ENCODE results near the gene RNF220.

RNF220 gene

GRCh38 chr1:44447051-44447810, 42.2 kb downstream of the RNF220 start:
- no peak overlapping the region for H3K4me3 Mint-ChIP-seq
- no peaks in the 10 kb centered on the region for H3K4me1 Mint-ChIP-seq (ENCODE audit: low read depth)
- H3K36me3 Mint-ChIP-seq = no peaks in the 10 kb centered on the region
- H3K27me3 Mint-ChIP-seq = no peaks in the 10 kb centered on the region
- H3K27ac Mint-ChIP-seq = no peak overlapping the region
- no peaks in the 10 kb centered on the region for H3K9me3 Mint-ChIP-seq (ENCODE audit: low read depth)

- H3K9me3 Mint-ChIP-seq (ENCODE audit: low read depth) = peaks cover 14% of the 10 kb centered on the region
- peaks cover 3% of the 10 kb centered on the region for H3K36me3 Mint-ChIP-seq
- H3K27ac Mint-ChIP-seq = no peak overlapping the region
- no peaks in the 10 kb centered on the region for H3K4me1 Mint-ChIP-seq (ENCODE audit: low read depth)
- peaks cover 19% of the 10 kb centered on the region for H3K27me3 Mint-ChIP-seq
- H3K4me3 Mint-ChIP-seq = no peak overlapping the region
Measured at GRCh38 chr1:44453798-44454349, 48.8 kb downstream of the RNF220 start.

GRCh38 chr1:44454704-44455103, 49.6 kb downstream of the RNF220 start:
- no peak overlapping the region for H3K27ac Mint-ChIP-seq
- no peaks in the 10 kb centered on the region for H3K4me1 Mint-ChIP-seq (ENCODE audit: low read depth)
- H3K4me3 Mint-ChIP-seq = no peak overlapping the region
- H3K27me3 Mint-ChIP-seq = peaks cover 26% of the 10 kb centered on the region
- H3K36me3 Mint-ChIP-seq = peaks cover 3% of the 10 kb centered on the region
- H3K9me3 Mint-ChIP-seq (ENCODE audit: low read depth) = peaks cover 14% of the 10 kb centered on the region

- Mint-ChIP-seq H3K9me3 (ENCODE audit: low read depth) (peaks cover 4% of the 10 kb centered on the region), H3K4me3 (no peak overlapping the region), H3K27me3 (peaks cover 26% of the 10 kb centered on the region), H3K27ac (no peak overlapping the region), H3K36me3 (no peaks in the 10 kb centered on the region), H3K4me1 (ENCODE audit: low read depth) (no peaks in the 10 kb centered on the region)
Measured at GRCh38 chr1:44460107-44460882, 55.2 kb downstream of the RNF220 start.

GRCh38 chr1:44464361-44464760, 59.3 kb downstream of the RNF220 start:
- no peaks in the 10 kb centered on the region for H3K4me1 Mint-ChIP-seq (ENCODE audit: low read depth)
- H3K27me3 Mint-ChIP-seq = peaks cover 11% of the 10 kb centered on the region
- H3K9me3 Mint-ChIP-seq (ENCODE audit: low read depth) = peaks cover 4% of the 10 kb centered on the region
- no peak overlapping the region for H3K27ac Mint-ChIP-seq
- no peaks in the 10 kb centered on the region for H3K36me3 Mint-ChIP-seq
- no peak overlapping the region for H3K4me3 Mint-ChIP-seq

GRCh38 chr1:44467566-44467965, 62.5 kb downstream of the RNF220 start:
- Mint-ChIP-seq H3K4me3 (no peak overlapping the region), H3K36me3 (peaks cover 4% of the 10 kb centered on the region)

GRCh38 chr1:44471911-44472453, 66.9 kb downstream of the RNF220 start:
- no peak overlapping the region for H3K4me3 Mint-ChIP-seq
- H3K27me3 Mint-ChIP-seq = peaks cover 8% of the 10 kb centered on the region
- peaks cover 7% of the 10 kb centered on the region for H3K9me3 Mint-ChIP-seq (ENCODE audit: low read depth)
- H3K36me3 Mint-ChIP-seq = peaks cover 4% of the 10 kb centered on the region
- peaks cover 5% of the 10 kb centered on the region for H3K4me1 Mint-ChIP-seq (ENCODE audit: low read depth)
- H3K27ac Mint-ChIP-seq = no peak overlapping the region

More at GRCh38 chr1:44467566-44467965, 62.5 kb downstream of the RNF220 start:
- Mint-ChIP-seq H3K27me3 (peaks cover 14% of the 10 kb centered on the region), H3K27ac (no peak overlapping the region), H3K9me3 (ENCODE audit: low read depth) (peaks cover 11% of the 10 kb centered on the region), H3K4me1 (ENCODE audit: low read depth) (peaks cover 3% of the 10 kb centered on the region)

- Mint-ChIP-seq H3K4me1 (ENCODE audit: low read depth) (peaks cover 5% of the 10 kb centered on the region), H3K36me3 (peaks cover 4% of the 10 kb centered on the region), H3K4me3 (no peak overlapping the region), H3K9me3 (ENCODE audit: low read depth) (peaks cover 7% of the 10 kb centered on the region), H3K27me3 (peaks cover 8% of the 10 kb centered on the region), H3K27ac (no peak overlapping the region)
Measured at GRCh38 chr1:44472620-44473525, 67.8 kb downstream of the RNF220 start.

- H3K36me3 Mint-ChIP-seq = peaks cover 2% of the 10 kb centered on the region
- H3K4me1 Mint-ChIP-seq (ENCODE audit: low read depth) = peaks cover 5% of the 10 kb centered on the region
- peaks cover 6% of the 10 kb centered on the region for H3K27me3 Mint-ChIP-seq
- H3K4me3 Mint-ChIP-seq = no peak overlapping the region
- peaks cover 5% of the 10 kb centered on the region for H3K9me3 Mint-ChIP-seq (ENCODE audit: low read depth)
- no peak overlapping the region for H3K27ac Mint-ChIP-seq
Measured at GRCh38 chr1:44476891-44477290, 71.8 kb downstream of the RNF220 start.

- H3K4me3 Mint-ChIP-seq = no peak overlapping the region
- H3K4me1 Mint-ChIP-seq (ENCODE audit: low read depth) = no peaks in the 10 kb centered on the region
- H3K27ac Mint-ChIP-seq = no peak overlapping the region
- no peaks in the 10 kb centered on the region for H3K36me3 Mint-ChIP-seq
- peaks cover 5% of the 10 kb centered on the region for H3K27me3 Mint-ChIP-seq
- no peaks in the 10 kb centered on the region for H3K9me3 Mint-ChIP-seq (ENCODE audit: low read depth)
Measured at GRCh38 chr1:44481701-44482100, 76.6 kb downstream of the RNF220 start.

- Mint-ChIP-seq H3K4me1 (ENCODE audit: low read depth) (no peaks in the 10 kb centered on the region), H3K4me3 (no peak overlapping the region), H3K9me3 (ENCODE audit: low read depth) (no peaks in the 10 kb centered on the region), H3K36me3 (no peaks in the 10 kb centered on the region), H3K27ac (no peak overlapping the region), H3K27me3 (peaks cover 5% of the 10 kb centered on the region)
Measured at GRCh38 chr1:44483089-44483874, 78.2 kb downstream of the RNF220 start.

- H3K9me3 Mint-ChIP-seq (ENCODE audit: low read depth) = no peaks in the 10 kb centered on the region
- no peak overlapping the region for H3K27ac Mint-ChIP-seq
- H3K36me3 Mint-ChIP-seq = no peaks in the 10 kb centered on the region
- H3K27me3 Mint-ChIP-seq = peaks cover 8% of the 10 kb centered on the region
- H3K4me1 Mint-ChIP-seq (ENCODE audit: low read depth) = no peaks in the 10 kb centered on the region
- H3K4me3 Mint-ChIP-seq = no peak overlapping the region
Measured at GRCh38 chr1:44484155-44484688, 79.2 kb downstream of the RNF220 start.

- Mint-ChIP-seq H3K27ac (no peak overlapping the region), H3K9me3 (ENCODE audit: low read depth) (no peaks in the 10 kb centered on the region), H3K27me3 (peaks cover 7% of the 10 kb centered on the region), H3K4me1 (ENCODE audit: low read depth) (no peaks in the 10 kb centered on the region), H3K4me3 (no peak overlapping the region), H3K36me3 (no peaks in the 10 kb centered on the region)
Measured at GRCh38 chr1:44485229-44485933, 80.3 kb downstream of the RNF220 start.
